SIG-M5 treated with dmso at 0.1 percent for 504 hours (cell line): ENCODE measurements around the gene RALBP1.
A peak's percentile ranks its signal among the peaks of the same experiment; 100 is the strongest.
"Not testable (repeated sequence)": the region's sequence is repeated elsewhere in the genome, so short reads cannot be mapped to it uniquely, and the experiment has no call there.

Experiments
- DNase-seq: peaks from one replicate; lab custom pipeline; 2025; ENCODE audit not compliant: unreplicated experiment; lab: John Stamatoyannopoulos, UW

Gene RALBP1

GRCh38 chr18:9454061-9454703, 21.1 kb upstream of the RALBP1 start:
- no peak for DNase-seq

DNA sequence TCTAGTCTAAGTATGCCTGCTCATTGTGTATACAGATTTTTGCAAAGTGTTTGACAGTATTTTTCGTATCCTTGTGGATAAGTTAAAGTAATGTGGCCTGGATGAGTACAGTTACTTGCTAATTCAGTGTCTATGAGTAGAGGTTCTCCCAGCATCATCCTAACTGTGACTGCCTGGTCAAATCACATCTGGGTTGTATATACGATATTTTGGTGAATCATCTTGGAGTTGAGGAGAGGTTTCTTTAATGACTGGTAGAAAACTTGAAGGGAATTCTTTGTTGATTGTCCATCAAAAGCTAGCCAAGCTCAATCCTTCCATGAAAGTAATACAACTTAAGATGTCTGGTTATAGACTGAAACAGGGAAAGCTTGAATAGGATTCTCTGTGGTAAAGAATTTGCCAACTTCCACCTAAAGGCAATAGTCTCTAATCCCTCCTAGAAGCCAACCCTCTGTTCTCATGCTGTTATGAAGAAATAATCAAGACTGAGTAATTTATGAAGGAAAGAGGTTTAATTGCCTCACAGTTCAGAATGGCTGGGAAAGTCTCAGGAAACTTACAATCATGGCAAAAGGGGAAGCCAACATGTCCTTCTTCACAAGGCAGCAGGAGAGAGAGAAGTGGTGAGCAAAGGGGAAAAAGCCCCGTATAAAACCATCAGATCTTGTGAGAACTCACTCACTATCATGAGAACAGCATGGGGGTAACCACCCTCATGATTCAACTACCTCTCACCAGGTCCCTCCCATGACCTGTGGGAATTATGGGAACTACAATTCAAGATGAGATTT, 19.4 kb upstream of the RALBP1 start:
- no peak for DNase-seq

DNA sequence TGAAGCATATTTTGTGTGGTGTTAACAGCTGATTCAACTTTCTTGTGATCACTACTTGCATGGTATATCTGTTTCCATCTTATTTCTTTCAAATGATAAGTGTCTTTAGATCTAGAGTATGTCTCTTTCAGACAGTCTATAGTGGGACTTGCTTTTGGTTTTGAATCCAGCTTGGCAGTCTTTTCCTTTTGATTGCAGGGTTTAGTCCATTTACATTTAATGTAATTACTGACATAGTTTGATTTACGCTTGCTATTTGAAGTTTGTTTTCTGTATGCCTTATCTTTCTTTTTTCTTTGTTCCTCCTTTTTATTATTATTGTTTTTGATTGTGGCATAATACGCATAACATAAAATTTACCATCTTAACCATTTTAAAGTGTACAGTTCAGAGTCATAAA, 9.2 kb upstream of the RALBP1 start:
- DNase-seq = no peak

- no peak for DNase-seq
Observed at GRCh38 chr18:9466846-9467245, 8.5 kb upstream of the RALBP1 start.

DNA sequence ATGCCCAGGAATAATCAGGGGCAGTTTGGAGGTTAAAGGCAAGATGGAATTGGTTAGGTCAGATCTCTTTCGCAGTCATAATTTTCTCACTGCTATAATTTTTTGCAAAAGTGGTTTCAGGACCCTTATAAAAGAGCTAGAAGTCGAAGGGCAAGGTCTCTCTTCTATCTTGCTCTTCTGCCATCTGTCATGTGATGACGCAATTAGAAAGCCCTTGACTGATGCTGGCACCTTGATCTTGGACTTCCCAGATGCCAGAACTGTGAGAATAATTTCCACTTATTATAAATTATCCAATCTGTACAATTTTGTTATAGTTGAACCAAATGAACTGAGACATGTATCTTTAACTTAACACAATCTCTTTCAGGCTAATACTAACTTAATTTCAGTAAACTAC, 6.3 kb upstream of the RALBP1 start:
- no peak for DNase-seq

GRCh38 chr18:9469685-9470084, 5.6 kb upstream of the RALBP1 start:
- no peak for DNase-seq

GRCh38 chr18:9474108-9474982, 968 bp upstream of the RALBP1 start:
- DNase-seq = peak; percentile 67

- DNase-seq = peak; percentile 68
Observed at GRCh38 chr18:9475643-9476591, 604 bp downstream of the RALBP1 start.

- DNase-seq = not testable (repeated sequence)
Observed at GRCh38 chr18:9476949-9477348, 1.6 kb downstream of the RALBP1 start.

DNA sequence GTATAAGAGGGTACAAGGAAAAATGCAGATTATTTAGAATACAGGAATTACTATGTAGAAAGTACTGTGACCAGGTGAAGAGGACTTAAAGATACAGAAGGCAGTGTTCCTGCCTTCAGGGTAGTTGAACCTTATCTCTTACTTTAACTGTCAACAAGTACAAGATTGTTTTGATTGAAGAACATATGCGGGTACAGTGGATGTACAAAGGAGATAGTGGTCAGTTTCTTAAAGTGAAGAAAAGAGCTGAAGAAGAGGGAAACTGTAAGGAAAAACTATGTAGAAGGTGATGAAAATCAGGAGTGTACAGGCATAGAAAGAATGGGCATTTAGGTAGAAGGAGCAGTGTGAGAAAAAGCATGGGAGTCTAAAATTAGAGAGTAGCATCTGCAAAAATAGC, 2.2 kb downstream of the RALBP1 start:
- DNase-seq = no peak

- no peak for DNase-seq
Observed at GRCh38 chr18:9478545-9478944, 3.2 kb downstream of the RALBP1 start.

GRCh38 chr18:9482790-9483189, 7.5 kb downstream of the RALBP1 start:
- DNase-seq = no peak

DNA sequence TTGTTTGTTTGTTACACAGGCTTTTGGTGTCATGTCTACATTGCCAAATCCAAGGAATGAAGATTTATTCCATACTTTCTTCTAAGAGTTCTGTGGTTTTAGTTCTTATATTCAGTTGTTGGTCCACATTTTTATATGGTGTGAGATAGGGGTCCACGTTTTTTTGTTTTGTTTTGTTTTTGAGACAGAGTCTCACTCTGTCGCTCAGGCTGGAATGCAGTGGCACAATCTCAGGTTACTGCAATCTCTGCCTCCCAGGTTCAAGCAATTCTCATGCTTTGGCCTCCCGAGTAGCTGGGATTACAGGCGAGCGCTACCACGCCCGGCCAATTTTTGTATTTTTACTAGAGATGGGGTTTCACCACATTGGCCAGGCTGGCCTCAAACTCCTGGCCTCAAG, 8.2 kb downstream of the RALBP1 start:
- no peak for DNase-seq

GRCh38 chr18:9484856-9485255, 9.5 kb downstream of the RALBP1 start:
- DNase-seq = not testable (repeated sequence)

DNA sequence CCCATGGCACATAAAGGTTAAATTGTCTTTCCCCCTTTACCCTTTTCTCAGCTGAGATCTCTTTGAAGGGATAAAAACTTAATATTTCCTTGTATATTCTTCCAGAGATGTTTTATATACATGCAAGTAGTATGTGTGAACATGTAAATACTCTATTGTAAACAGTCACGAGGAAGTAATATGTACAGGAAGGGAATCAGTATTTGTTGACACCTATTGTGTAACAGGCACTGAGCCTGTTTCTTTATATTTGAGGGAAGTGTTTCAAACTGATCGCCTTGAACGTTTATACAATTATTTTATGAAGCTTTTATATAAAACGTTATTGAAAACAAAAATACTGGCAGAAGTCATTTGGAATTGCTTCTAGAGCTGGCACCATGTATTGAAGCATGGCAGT, 13.2 kb downstream of the RALBP1 start:
- peak; percentile 30 for DNase-seq

GRCh38 chr18:9494778-9495331, 19.5 kb downstream of the RALBP1 start:
- DNase-seq = no peak

DNA sequence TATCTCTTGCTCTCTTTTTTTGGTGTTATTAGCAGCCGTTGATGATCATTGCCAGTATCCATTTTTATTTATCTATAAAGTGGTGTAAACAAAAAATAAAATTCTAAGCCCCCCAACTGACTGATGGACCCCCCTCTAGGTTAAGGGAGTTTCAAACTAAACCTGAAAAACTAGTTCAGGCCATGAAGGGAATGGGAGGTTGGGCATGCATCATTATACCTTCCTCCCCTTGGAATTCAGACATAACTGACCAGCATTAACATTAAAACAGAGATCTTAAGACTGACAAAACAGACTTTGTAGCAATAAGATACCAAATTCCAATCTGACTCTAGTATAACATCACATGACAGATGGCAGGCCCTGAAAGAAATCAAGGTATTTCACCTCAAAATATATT, 20.2 kb downstream of the RALBP1 start:
- DNase-seq = no peak

DNA sequence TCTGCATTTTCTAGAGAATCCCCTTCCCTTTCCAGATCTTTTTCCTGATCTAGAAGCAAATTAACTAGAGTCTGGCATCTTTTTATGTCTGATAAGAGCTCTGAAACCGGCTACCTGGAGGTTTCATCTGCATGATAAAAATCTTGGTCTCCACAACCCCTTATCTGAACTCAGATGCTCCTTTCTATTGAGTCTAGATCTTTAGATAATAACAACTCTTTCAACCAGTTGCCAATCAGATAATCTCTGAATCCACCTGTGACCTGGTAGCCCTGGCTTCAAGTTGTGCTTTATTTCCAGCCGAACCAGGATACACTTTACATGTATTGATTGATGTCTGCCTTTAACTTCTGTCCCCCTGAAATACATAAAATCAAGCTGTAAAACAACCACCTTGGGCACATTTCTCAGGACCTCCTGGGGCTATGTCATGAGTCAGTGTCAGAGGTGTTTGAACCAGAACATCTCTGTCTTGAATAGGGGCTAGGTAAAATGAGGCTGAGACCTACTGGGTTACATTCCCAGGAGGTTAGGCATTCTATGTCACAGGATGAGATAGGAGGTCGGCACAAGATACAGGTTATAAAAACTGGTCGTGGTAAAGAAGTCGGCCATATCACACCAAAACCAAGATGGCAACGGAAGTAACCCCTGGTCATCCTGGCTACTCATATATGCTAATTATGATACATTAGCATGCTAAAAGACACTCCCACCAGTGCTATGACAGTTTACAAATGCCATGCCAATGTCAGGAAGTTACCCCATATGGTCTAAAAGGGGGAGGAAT, 20.8 kb downstream of the RALBP1 start:
- no peak for DNase-seq

- DNase-seq = no peak
Observed at GRCh38 chr18:9506046-9506792, 30.9 kb downstream of the RALBP1 start.
